Sigmoid colon (tissue), 4 donors: Measurements from ENCODE around the gene RNF212.

Experiments
- EP300 ChIP-seq, 4 donors: sonication (generic); formaldehyde crosslinking; IDR thresholded peaks; one replicate each; pipeline ENCODE4 v1.6.1; 2017; ENCODE audit warnings: antibody characterized with exemption in 4 of 4
- TF ChIP-seq, protein P1 (sequence below), 4 experiments: fragments of 450-650 bp in 3 of 4; fragments of 200-600 bp in 1 of 4; IDR thresholded peaks; one replicate each; pipeline ENCODE4 v1.5.1; 2016 to 2019; ENCODE audit warnings: antibody characterized with exemption in 4 of 4, mild to moderate bottlenecking in 3 of 4, moderate library complexity in 2 of 4

GRCh38 chr4:1155314-1155713 lies 42.0 kb upstream of the RNF212 start:
- TF ChIP-seq, protein P1, sequence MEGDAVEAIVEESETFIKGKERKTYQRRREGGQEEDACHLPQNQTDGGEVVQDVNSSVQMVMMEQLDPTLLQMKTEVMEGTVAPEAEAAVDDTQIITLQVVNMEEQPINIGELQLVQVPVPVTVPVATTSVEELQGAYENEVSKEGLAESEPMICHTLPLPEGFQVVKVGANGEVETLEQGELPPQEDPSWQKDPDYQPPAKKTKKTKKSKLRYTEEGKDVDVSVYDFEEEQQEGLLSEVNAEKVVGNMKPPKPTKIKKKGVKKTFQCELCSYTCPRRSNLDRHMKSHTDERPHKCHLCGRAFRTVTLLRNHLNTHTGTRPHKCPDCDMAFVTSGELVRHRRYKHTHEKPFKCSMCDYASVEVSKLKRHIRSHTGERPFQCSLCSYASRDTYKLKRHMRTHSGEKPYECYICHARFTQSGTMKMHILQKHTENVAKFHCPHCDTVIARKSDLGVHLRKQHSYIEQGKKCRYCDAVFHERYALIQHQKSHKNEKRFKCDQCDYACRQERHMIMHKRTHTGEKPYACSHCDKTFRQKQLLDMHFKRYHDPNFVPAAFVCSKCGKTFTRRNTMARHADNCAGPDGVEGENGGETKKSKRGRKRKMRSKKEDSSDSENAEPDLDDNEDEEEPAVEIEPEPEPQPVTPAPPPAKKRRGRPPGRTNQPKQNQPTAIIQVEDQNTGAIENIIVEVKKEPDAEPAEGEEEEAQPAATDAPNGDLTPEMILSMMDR (IDR thresholded peaks at IDR 0.05), result no peak
- TF ChIP-seq EP300 (IDR thresholded peaks at IDR 0.05), result no peak
